GM18873 (cell line): Measurements from ENCODE around the gene ALPL.

Experiments
- ATAC-seq: cut with Tn5 transposase; IDR thresholded peaks from one replicate; pipeline ENCODE4 v1.9.1; 2021; ENCODE audit warnings: mild to moderate bottlenecking, moderate library complexity, moderate number of reproducible peaks; ENCODE audit not compliant: unreplicated experiment, low FRiP score

The ALPL gene

DNA sequence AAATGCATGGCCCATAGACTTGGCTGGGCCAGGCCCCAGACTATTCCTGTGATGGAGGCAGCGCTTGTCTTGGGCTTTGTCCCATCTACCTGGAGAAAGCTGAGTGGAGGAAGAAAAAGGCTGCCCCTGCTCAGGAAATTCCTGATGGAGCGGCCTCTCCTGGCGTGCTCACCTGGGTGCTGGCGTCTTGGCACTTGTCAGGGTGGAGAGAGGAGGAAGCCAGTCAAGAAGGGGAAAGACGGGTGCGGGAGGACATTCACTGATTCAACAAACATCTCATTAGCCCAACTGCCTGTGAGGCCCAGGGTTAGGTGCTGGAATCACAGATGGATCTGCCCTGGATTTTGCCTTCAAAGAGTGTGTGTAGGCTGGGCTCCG lies 16.1 kb downstream of the ALPL start:
- no peak for ATAC-seq

- no peak for ATAC-seq
Observed at GRCh38 chr1:21526441-21526840, 17.2 kb downstream of the ALPL start.

GRCh38 chr1:21530368-21531016 lies 21.3 kb downstream of the ALPL start:
- no peak for ATAC-seq

GRCh38 chr1:21531241-21531640 lies 22.0 kb downstream of the ALPL start:
- no peak for ATAC-seq

GRCh38 chr1:21532496-21532895 lies 23.3 kb downstream of the ALPL start:
- ATAC-seq, result no peak

- ATAC-seq, result no peak
Observed at GRCh38 chr1:21532992-21533534, 23.8 kb downstream of the ALPL start.

- no peak for ATAC-seq
Observed at GRCh38 chr1:21534146-21534545, 24.9 kb downstream of the ALPL start.

- ATAC-seq, result no peak
Observed at GRCh38 chr1:21534674-21535378, 25.6 kb downstream of the ALPL start.

GRCh38 chr1:21536218-21536617 lies 27.0 kb downstream of the ALPL start:
- ATAC-seq, result no peak

DNA sequence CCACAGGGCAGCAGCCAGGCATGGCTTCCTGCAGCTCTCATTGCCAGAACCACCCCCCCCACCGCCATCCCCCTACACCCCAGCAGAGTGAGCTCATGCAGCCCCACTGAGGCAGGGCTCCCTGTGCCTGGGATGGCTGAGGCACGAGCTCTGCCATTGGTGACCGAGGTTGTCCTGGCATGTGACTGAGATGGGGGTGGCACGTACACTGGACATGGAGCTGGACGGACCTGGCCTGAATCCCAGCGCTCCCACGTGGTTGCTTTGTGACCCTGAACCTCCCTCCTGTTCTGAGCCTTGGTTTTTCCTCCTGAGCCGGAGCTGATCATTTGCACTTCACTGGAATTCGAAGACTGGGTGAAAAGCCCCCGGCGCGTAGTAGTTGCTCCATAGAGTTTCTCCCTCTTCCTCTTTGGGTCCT lies 28.3 kb downstream of the ALPL start:
- ATAC-seq, result no peak

DNA sequence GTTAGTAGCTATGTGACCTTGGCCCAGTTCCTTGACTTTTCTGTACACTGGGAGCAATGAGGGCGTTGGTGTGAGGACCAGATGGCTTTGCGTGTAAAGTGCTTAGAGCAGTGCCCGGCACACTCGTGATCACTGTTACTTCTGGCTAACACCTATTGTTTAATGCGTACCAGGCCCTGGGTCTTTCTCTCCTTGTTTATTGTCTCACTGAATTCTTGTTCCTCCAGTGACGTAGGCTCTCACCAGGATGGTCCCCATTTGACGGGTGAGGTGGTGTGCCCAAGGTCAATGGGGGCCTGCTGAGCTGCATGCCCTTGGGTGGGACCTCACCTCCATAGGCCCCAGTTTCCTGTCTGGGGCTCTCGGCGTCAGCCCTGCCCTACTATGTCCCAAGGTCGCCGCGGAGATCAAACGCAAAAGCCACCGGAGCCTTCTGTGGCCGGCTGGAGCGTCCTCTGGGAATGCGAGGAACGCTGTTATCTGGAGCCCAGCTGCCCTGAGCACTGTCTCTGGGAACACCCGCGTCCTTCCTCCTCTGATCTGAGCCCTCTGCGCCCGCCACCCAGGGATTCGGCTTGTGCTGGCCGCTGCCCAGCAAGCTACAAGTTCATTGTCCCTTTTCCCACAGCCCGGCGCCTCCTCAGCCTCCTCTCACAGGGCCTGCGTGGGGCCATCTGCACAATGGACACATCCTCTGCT lies 28.9 kb downstream of the ALPL start:
- no peak for ATAC-seq

GRCh38 chr1:21539933-21540332 lies 30.7 kb downstream of the ALPL start:
- ATAC-seq, result no peak

DNA sequence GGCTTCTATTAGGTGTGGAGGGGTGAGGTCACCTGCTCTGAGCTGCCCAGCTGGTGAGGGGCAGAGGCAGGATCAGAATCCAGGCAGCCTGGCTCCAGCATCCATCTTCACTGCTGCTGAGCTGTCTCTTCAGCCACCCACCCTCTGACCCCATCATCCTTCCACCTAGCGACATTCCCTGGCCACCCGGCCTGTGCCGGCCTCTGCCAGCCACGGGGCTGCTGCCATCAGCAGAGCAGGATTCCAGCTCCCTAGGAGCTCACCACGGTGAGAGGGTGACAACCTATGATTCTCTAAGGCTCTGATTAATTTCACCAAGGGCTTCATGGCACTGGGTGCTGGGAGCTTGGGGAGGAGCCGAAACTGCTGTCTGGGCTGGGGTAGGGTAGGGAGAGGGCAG lies 32.1 kb downstream of the ALPL start:
- no peak for ATAC-seq

DNA sequence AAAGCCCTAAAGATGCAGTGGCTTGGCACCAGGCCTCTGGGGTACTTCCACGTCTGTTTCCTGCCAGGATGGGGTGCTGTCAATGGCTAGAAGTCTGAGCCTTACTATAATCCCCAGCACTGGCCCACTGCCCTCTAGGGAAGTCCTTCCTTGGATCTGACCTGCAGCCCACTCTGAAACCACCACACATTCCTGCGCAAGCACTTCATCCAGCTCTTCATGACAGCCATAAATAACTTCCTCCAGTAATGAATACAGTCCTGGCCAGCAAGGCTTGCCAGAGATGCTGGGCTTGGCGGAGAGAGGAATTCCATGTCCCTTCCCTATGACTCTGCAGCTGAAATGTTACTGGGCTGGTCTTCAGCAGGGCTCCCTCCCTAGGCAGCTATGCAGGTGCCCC lies 32.6 kb downstream of the ALPL start:
- ATAC-seq, result no peak

GRCh38 chr1:21543598-21543997 lies 34.4 kb downstream of the ALPL start:
- no peak for ATAC-seq

- ATAC-seq, result no peak
Observed at GRCh38 chr1:21544095-21544494, 34.9 kb downstream of the ALPL start.

DNA sequence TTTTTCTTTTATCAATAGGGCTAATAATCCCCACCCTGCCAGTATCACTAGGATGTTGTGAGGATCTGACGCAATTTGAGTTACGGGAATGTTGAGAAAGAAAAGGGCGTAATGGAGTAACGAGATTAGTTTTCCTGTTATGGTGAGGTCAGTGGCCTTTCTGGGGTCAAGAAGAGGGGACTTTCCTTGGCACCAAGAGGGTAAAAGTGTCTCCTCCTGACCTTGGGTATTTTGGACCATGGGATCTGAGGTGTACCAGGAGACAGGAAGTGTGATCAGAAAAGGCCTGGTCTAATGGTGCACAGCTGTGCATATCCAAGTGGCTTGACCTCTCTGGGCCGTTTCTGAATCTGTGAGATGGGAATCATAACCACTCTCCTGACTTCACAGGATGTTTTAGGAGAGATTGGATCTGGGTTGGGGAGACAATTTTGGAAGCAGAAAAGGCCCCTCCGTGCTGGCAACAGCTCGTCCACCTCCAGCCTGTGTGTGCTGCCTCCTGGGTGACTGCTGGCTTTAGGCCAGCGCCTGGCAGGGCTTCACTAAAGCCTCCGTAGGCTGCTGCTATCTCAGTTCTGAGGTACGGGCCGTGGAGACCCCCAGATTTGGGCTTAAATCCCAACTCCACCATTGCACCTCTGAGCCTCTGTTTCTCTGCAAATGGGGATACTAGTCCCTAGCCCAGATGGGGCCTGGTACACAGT lies 37.1 kb downstream of the ALPL start:
- ATAC-seq, result no peak

GRCh38 chr1:21547876-21548275 lies 38.7 kb downstream of the ALPL start:
- ATAC-seq, result no peak

- no peak for ATAC-seq
Observed at GRCh38 chr1:21550097-21550496, 40.9 kb downstream of the ALPL start.

- ATAC-seq, result no peak
Observed at GRCh38 chr1:21550866-21551475, 41.7 kb downstream of the ALPL start.
